ENCODE results near the gene TIMMDC1. TPM values are rescaled to one million over a fixed set of nuclear protein-coding genes. Genes with fewer than 3 reads are reported as not detected.

The TIMMDC1 gene
- total RNA-seq, 1 experiment from 2014 or later, result 121 TPM

GRCh38 chr3:119490153-119490552 lies 8.2 kb upstream of the TIMMDC1 start:
- no peak overlapping the region for H3K4me2 ChIP-seq (ENCODE audit: low read length)
- DNase-seq (ENCODE audit: low read depth, low spot score), result no peak
- no TSS peak for BruUV-seq (replicated peaks)
- intact Hi-C loops (cut with micrococcal nuclease), result no loop called here
- no peaks in the 10 kb centered on the region for H3K9me3 ChIP-seq (ENCODE audit: control insufficient read depth in 1 of 2, insufficient read depth in 1 of 2, low read depth in 1 of 2, low read length in 2 of 2)
- H2AFZ ChIP-seq (ENCODE audit: low read depth, low read length, poor library complexity, severe bottlenecking), result no peak overlapping the region
- no peaks in the 10 kb centered on the region for H4K20me1 ChIP-seq (ENCODE audit: insufficient read depth)
- ChIA-PET POLR2A (interaction anchor here (1.5 kb wide), 1 partner anchor 9 kb away, joined by 4 read pairs; the partner anchor contains the start of gene TIMMDC1), CTCF (interaction anchor here (1.4 kb wide), 1 partner anchor 21 kb away, joined by 3 read pairs; no protein-coding TSS in a partner anchor), RAD21 (ENCODE audit: low non-redundant PET in 1 of 2, low total read pairs in 2 of 2, uncharacterized antibody in 2 of 2, unreplicated experiment in 2 of 2) (no interaction called here)
- H3K27me3 ChIP-seq (ENCODE audit: insufficient read depth, low read length), result no peaks in the 10 kb centered on the region
- no peak overlapping the region for H3K9ac ChIP-seq (ENCODE audit: low read length)
- no peak overlapping the region for H3K4me3 ChIP-seq (replicated peaks in 1 of 2; ENCODE audit: low read depth in 1 of 2, low read length in 2 of 2)
- H3K4me1 ChIP-seq (ENCODE audit: control insufficient read depth in 1 of 2, insufficient read depth in 2 of 2, low read length in 2 of 2), result no peaks in the 10 kb centered on the region
- no peak for TF ChIP-seq ZFX (IDR thresholded peaks at IDR 0.05)
- TF ChIP-seq CTCF (IDR thresholded peaks at IDR 0.05 in 2 of 3, conservative IDR thresholded peaks at IDR 0.05 in 1 of 3; ENCODE audit: borderline replicate concordance in 1 of 3, insufficient read depth in 1 of 3, low read depth in 2 of 3, low read length in 2 of 3), result 0 out of 6 replicates have a peak, but pooled peaks of 2 of the 3 experiments have one; percentile 23 to 26
- TF ChIP-seq EZH2phosphoT487 (IDR thresholded peaks at IDR 0.05; ENCODE audit: borderline replicate concordance), result no peak
- TF ChIP-seq SIN3A (IDR thresholded peaks at IDR 0.05; ENCODE audit: low read depth), result no peak
- no peak for TF ChIP-seq ATF3 (IDR thresholded peaks at IDR 0.05)
- no peak for TF ChIP-seq CBX3 (IDR thresholded peaks at IDR 0.05; ENCODE audit: low read depth)
- no peak for TF ChIP-seq JUND (IDR thresholded peaks at IDR 0.05)
- H3K27ac ChIP-seq (ENCODE audit: low read depth, low read length), result no peak overlapping the region
- ATAC-seq, result peak; percentile 63
- H3K9me2 ChIP-seq (ENCODE audit: insufficient read depth), result no peaks in the 10 kb centered on the region
- peaks cover 6 to 9% of the 10 kb centered on the region in 2 experiments; a peak in 2 of 4 replicates for H3K36me3 ChIP-seq (ENCODE audit: control insufficient read depth in 1 of 2, insufficient read depth in 2 of 2, low read length in 2 of 2)
- no peaks in the 10 kb centered on the region for H3K79me2 ChIP-seq (ENCODE audit: insufficient read depth, low read length)

- Histone ChIP-seq H3K36me3 (ENCODE audit: control insufficient read depth in 1 of 2, insufficient read depth in 2 of 2, low read length in 2 of 2) (no peaks in the 10 kb centered on the region; a peak in 1 of 4 replicates), H3K4me3 (replicated peaks in 1 of 2; ENCODE audit: low read depth in 1 of 2, low read length in 2 of 2) (no peak overlapping the region), H3K4me1 (ENCODE audit: control insufficient read depth in 1 of 2, insufficient read depth in 2 of 2, low read length in 2 of 2) (no peaks in the 10 kb centered on the region; a peak in 1 of 4 replicates), H3K9ac (ENCODE audit: low read length) (no peak overlapping the region), H3K79me2 (ENCODE audit: insufficient read depth, low read length) (no peaks in the 10 kb centered on the region), H3K9me2 (ENCODE audit: insufficient read depth) (no peaks in the 10 kb centered on the region), H3K4me2 (ENCODE audit: low read length) (no peak overlapping the region), H3K27me3 (ENCODE audit: insufficient read depth, low read length) (no peaks in the 10 kb centered on the region), H3K27ac (ENCODE audit: low read depth, low read length) (no peak overlapping the region), H4K20me1 (ENCODE audit: insufficient read depth) (no peaks in the 10 kb centered on the region), H3K9me3 (ENCODE audit: control insufficient read depth in 1 of 2, insufficient read depth in 1 of 2, low read depth in 1 of 2, low read length in 2 of 2) (no peaks in the 10 kb centered on the region), H2AFZ (ENCODE audit: low read depth, low read length, poor library complexity, severe bottlenecking) (no peak overlapping the region)
- no TSS peak for BruUV-seq (replicated peaks)
- ChIA-PET POLR2A (no interaction called here), RAD21 (ENCODE audit: low non-redundant PET in 1 of 2, low total read pairs in 2 of 2, uncharacterized antibody in 2 of 2, unreplicated experiment in 2 of 2) (no interaction called here), CTCF (no interaction called here)
- ATAC-seq (no peak), DNase-seq (ENCODE audit: low read depth, low spot score) (no peak)
- intact Hi-C loops (cut with micrococcal nuclease), result no loop called here
- TF ChIP-seq ZBTB33 (IDR thresholded peaks at IDR 0.05; ENCODE audit: extremely low read depth, insufficient replicate concordance, low read length) (no peak), EGR1 (IDR thresholded peaks at IDR 0.05; ENCODE audit: low read depth) (no peak), SIN3A (IDR thresholded peaks at IDR 0.05; ENCODE audit: low read depth) (no peak), REST (IDR thresholded peaks at IDR 0.05; ENCODE audit: low read depth) (no peak), JUND (IDR thresholded peaks at IDR 0.05) (no peak), SP1 (IDR thresholded peaks at IDR 0.05; ENCODE audit: low read depth) (no peak), ZFX (IDR thresholded peaks at IDR 0.05) (no peak), ELF1 (IDR thresholded peaks at IDR 0.05; ENCODE audit: borderline replicate concordance, low read depth) (no peak), POLR2A (IDR thresholded peaks at IDR 0.05; ENCODE audit: borderline replicate concordance, extremely low read depth, insufficient read depth, insufficient read length) (no peak)
Measured at GRCh38 chr3:119492128-119492527, 6.2 kb upstream of the TIMMDC1 start.
